Endothelial cell of umbilical vein (primary cell): ENCODE results near the gene OTUB1.

Experiments
- JUN ChIP-seq: IDR thresholded peaks from 2 replicates; pipeline ENCODE4 v1.6.1; 2011; ENCODE audit warnings: borderline replicate concordance, low read depth; ENCODE audit not compliant: insufficient read length, insufficient read depth
- POLR2AphosphoS5 ChIP-seq: IDR thresholded peaks from 2 replicates; pipeline ENCODE4 v1.6.1; 2012; ENCODE audit warnings: low read depth, mild to moderate bottlenecking, control low read depth, low read length, moderate library complexity; ENCODE audit not compliant: insufficient read depth
- TF ChIP-seq, protein P1 (sequence below), 2 donors: IDR thresholded peaks; 1 replicate in 1 of 2; 2 replicates in 1 of 2; pipeline ENCODE4 v1.5.1; 2011; ENCODE audit warnings: low read length in 2 of 2, mild to moderate bottlenecking in 2 of 2, moderate library complexity in 2 of 2, control low read depth in 1 of 2, inconsistent platforms in 1 of 2, low read depth in 1 of 2; ENCODE audit not compliant: insufficient read depth in 1 of 2; ENCODE audit errors: extremely low read depth in 1 of 2

DNA sequence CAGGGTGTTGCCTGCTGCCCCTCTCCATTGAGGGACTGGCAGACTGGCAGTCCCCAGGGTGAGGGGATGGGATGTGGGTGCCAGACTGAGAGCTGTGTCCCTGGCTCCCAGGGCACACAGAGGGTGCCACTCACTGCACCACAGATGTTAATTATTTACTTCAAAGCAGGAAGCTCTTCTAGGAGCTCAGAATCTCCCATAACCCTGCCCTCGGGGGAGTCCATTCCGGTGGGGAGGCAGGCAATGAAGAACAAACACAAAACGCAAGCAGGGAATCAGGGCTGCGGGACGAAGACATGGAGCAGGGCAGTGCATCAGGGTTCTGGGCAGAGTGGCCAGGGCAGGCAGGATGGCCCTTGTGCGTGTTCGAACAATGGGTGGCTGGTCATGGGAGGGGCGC lies 25.1 kb downstream of the OTUB1 start:
- TF ChIP-seq, protein P1, sequence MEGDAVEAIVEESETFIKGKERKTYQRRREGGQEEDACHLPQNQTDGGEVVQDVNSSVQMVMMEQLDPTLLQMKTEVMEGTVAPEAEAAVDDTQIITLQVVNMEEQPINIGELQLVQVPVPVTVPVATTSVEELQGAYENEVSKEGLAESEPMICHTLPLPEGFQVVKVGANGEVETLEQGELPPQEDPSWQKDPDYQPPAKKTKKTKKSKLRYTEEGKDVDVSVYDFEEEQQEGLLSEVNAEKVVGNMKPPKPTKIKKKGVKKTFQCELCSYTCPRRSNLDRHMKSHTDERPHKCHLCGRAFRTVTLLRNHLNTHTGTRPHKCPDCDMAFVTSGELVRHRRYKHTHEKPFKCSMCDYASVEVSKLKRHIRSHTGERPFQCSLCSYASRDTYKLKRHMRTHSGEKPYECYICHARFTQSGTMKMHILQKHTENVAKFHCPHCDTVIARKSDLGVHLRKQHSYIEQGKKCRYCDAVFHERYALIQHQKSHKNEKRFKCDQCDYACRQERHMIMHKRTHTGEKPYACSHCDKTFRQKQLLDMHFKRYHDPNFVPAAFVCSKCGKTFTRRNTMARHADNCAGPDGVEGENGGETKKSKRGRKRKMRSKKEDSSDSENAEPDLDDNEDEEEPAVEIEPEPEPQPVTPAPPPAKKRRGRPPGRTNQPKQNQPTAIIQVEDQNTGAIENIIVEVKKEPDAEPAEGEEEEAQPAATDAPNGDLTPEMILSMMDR (IDR thresholded peaks at IDR 0.05; ENCODE audit: extremely low read depth in 1 of 2, insufficient read depth in 1 of 2, low read depth in 1 of 2, low read length in 2 of 2) = no peak
- no peak for TF ChIP-seq JUN
- TF ChIP-seq POLR2AphosphoS5 = no peak
